GM23338 (cell line): ENCODE measurements around the gene C16orf78. TPM values are rescaled to one million over a fixed set of nuclear protein-coding genes. Genes with fewer than 3 reads are reported as not detected.

Experiments used
- ATAC-seq: fragments of 200-7000 bp; cut with Tn5 transposase; 3 replicates; pipeline ENCODE4 v1.9.1; 2020
- DNase-seq: peaks from one replicate; pipeline ENCODE4 v3.0.0-alpha.2; 2015; ENCODE audit warnings: low spot score
- H2AFZ ChIP-seq: fragments of 200-600 bp; sonication (generic); 2 replicates; pipeline ENCODE4 v1.8.0; 2016; ENCODE audit warnings: antibody characterized with exemption, mild to moderate bottlenecking, moderate library complexity
- H3F3A ChIP-seq: fragments of 200-600 bp; sonication (generic); replicated peaks from 2 replicates; pipeline ENCODE4 v1.8.0; 2017; ENCODE audit warnings: antibody characterized with exemption, mixed run types, low read depth
- H3K27ac ChIP-seq: fragments of 200-600 bp; sonication (generic); 2 replicates; pipeline ENCODE4 v1.6.1; 2016; ENCODE audit warnings: low read depth
- H3K27me3 ChIP-seq: fragments of 200-600 bp; sonication (generic); 2 replicates; pipeline ENCODE4 v1.8.0; 2016; ENCODE audit warnings: mild to moderate bottlenecking, mixed run types, moderate library complexity; ENCODE audit not compliant: insufficient read depth
- H3K36me3 ChIP-seq: fragments of 200-600 bp; sonication (generic); 2 replicates; pipeline ENCODE4 v1.8.0; 2016; ENCODE audit warnings: mild to moderate bottlenecking; ENCODE audit not compliant: insufficient read depth
- H3K4me1 ChIP-seq: fragments of 200-600 bp; sonication (generic); 2 replicates; pipeline ENCODE4 v1.8.0; 2016; ENCODE audit warnings: mild to moderate bottlenecking, moderate library complexity; ENCODE audit not compliant: insufficient read depth
- H3K4me2 ChIP-seq: fragments of 200-600 bp; sonication (generic); 2 replicates; pipeline ENCODE4 v1.7.1; 2017; ENCODE audit warnings: mixed run types
- H3K4me3 ChIP-seq: fragments of 200-600 bp; sonication (generic); 2 replicates; pipeline ENCODE4 v1.6.1; 2016; ENCODE audit warnings: mixed run types
- H3K79me2 ChIP-seq: fragments of 200-600 bp; sonication (generic); replicated peaks from 2 replicates; pipeline ENCODE4 v1.8.0; 2017; ENCODE audit warnings: mild to moderate bottlenecking; ENCODE audit not compliant: insufficient read depth
- H3K9me2 ChIP-seq: fragments of 200-600 bp; sonication (generic); 2 replicates; pipeline ENCODE4 v1.8.0; 2017; ENCODE audit not compliant: insufficient read depth
- H4K20me1 ChIP-seq: fragments of 200-600 bp; sonication (generic); replicated peaks from 2 replicates; pipeline ENCODE4 v1.8.0; 2017; ENCODE audit warnings: mild to moderate bottlenecking; ENCODE audit not compliant: insufficient read depth
- H3K27ac Mint-ChIP-seq: 2 replicates; pipeline ENCODE4 v1.8.0; 2020; ENCODE audit warnings: inconsistent platforms, mild to moderate bottlenecking, moderate library complexity, mixed read lengths
- H3K27me3 Mint-ChIP-seq: 3 replicates; pipeline ENCODE4 v1.8.0; 2022; ENCODE audit warnings: low read depth, mild to moderate bottlenecking, moderate library complexity, mixed read lengths, inconsistent platforms; ENCODE audit not compliant: insufficient read depth, poor library complexity
- H3K36me3 Mint-ChIP-seq: 3 replicates; pipeline ENCODE4 v1.8.0; 2021; ENCODE audit warnings: low read depth, mild to moderate bottlenecking, inconsistent platforms, moderate library complexity, mixed read lengths
- H3K4me1 Mint-ChIP-seq: 3 replicates; pipeline ENCODE4 v1.8.0; 2020; ENCODE audit warnings: mild to moderate bottlenecking, inconsistent platforms, mixed read lengths
- H3K4me3 Mint-ChIP-seq: 3 replicates; pipeline ENCODE4 v1.8.0; 2021; ENCODE audit warnings: moderate library complexity, mild to moderate bottlenecking, inconsistent platforms, mixed read lengths
- H3K9me3 Mint-ChIP-seq: 3 replicates; pipeline ENCODE4 v1.8.0; 2020; ENCODE audit warnings: moderate library complexity, mild to moderate bottlenecking, inconsistent platforms, mixed read lengths
- CREB1 ChIP-seq: fragments of 250-450 bp; sonication (Bioruptor Pico); IDR thresholded peaks from 2 replicates; pipeline ENCODE4 v1.5.0; 2020; ENCODE audit warnings: low read depth, mild to moderate bottlenecking, moderate library complexity
- EZH2 ChIP-seq: fragments of 200-600 bp; sonication (generic); IDR thresholded peaks from one replicate; pipeline ENCODE4 v1.8.0; 2017; ENCODE audit warnings: antibody characterized with exemption, mild to moderate bottlenecking, low read depth; ENCODE audit not compliant: unreplicated experiment
- EZH2phosphoT487 ChIP-seq: fragments of 200-600 bp; sonication (generic); IDR thresholded peaks from one replicate; pipeline ENCODE4 v1.8.1; 2018; ENCODE audit warnings: antibody characterized with exemption; ENCODE audit not compliant: unreplicated experiment
- JUNB ChIP-seq: IDR thresholded peaks from one replicate; pipeline ENCODE4 v1.6.1; 2016; ENCODE audit warnings: antibody characterized with exemption; ENCODE audit not compliant: unreplicated experiment
- NANOG ChIP-seq: IDR thresholded peaks from 2 replicates; pipeline ENCODE4 v1.6.1; 2016; ENCODE audit warnings: antibody characterized with exemption, borderline replicate concordance
- POLR2AphosphoS5 ChIP-seq: IDR thresholded peaks from 2 replicates; pipeline ENCODE4 v1.6.1; 2016; ENCODE audit warnings: antibody characterized with exemption, low read depth
- STAT1 ChIP-seq: IDR thresholded peaks from one replicate; pipeline ENCODE4 v1.6.1; 2016; ENCODE audit warnings: antibody characterized with exemption; ENCODE audit not compliant: unreplicated experiment
- ZNF114 ChIP-seq: fragments of 250-450 bp; sonication (Bioruptor Pico); IDR thresholded peaks from 2 replicates; pipeline ENCODE4 v1.5.0; 2020; ENCODE audit warnings: mild to moderate bottlenecking, moderate library complexity
- ZNF331 ChIP-seq: fragments of 250-450 bp; sonication (Bioruptor Pico); IDR thresholded peaks from 2 replicates; pipeline ENCODE4 v1.5.0; 2020; ENCODE audit warnings: low read depth, mild to moderate bottlenecking, moderate library complexity
- polyA plus RNA-seq: library from polyadenylated mRNA; unstranded; fragments of >200 nt; fragmentation: Nextera tagmentation; extraction: Ambion mirVana; gene quantifications from 2 replicates; pipeline ENCODE4 v1.2.1, GENCODE V29; 2016
- total RNA-seq: library from RNA; depleted of rRNA; stranded (reverse); fragments of >200 nt; shearing (Covaris generic); gene quantifications from 2 replicates; pipeline ENCODE4 v1.2.3, GENCODE V29; 2014
- TF ChIP-seq, protein P1 (sequence below): IDR thresholded peaks from one replicate; pipeline ENCODE4 v1.6.1; 2018; ENCODE audit warnings: antibody characterized with exemption; ENCODE audit not compliant: unreplicated experiment
- TF ChIP-seq, protein P2 (sequence below): fragments of 250-450 bp; sonication (Bioruptor Pico); IDR thresholded peaks from 2 replicates; pipeline ENCODE4 v1.5.0; 2020; ENCODE audit warnings: mild to moderate bottlenecking, moderate library complexity
- TF ChIP-seq, protein P3 (sequence below), 2 experiments: fragments of 200-600 bp in 1 of 2; sonication (generic) in 1 of 2; conservative IDR thresholded peaks; 2 replicates each; pipeline versions ENCODE4 v1.5.1 to v1.6.1; 2016 to 2017; ENCODE audit warnings: antibody characterized with exemption in 2 of 2, low read depth in 2 of 2, mild to moderate bottlenecking in 2 of 2, moderate library complexity in 1 of 2
- TF ChIP-seq, protein P4 (sequence below): IDR thresholded peaks from 2 replicates; pipeline ENCODE4 v1.6.1; 2016; ENCODE audit warnings: antibody characterized with exemption

The C16orf78 gene
- total and polyA plus RNA-seq, 2 experiments from 2014 or later: not detected

DNA sequence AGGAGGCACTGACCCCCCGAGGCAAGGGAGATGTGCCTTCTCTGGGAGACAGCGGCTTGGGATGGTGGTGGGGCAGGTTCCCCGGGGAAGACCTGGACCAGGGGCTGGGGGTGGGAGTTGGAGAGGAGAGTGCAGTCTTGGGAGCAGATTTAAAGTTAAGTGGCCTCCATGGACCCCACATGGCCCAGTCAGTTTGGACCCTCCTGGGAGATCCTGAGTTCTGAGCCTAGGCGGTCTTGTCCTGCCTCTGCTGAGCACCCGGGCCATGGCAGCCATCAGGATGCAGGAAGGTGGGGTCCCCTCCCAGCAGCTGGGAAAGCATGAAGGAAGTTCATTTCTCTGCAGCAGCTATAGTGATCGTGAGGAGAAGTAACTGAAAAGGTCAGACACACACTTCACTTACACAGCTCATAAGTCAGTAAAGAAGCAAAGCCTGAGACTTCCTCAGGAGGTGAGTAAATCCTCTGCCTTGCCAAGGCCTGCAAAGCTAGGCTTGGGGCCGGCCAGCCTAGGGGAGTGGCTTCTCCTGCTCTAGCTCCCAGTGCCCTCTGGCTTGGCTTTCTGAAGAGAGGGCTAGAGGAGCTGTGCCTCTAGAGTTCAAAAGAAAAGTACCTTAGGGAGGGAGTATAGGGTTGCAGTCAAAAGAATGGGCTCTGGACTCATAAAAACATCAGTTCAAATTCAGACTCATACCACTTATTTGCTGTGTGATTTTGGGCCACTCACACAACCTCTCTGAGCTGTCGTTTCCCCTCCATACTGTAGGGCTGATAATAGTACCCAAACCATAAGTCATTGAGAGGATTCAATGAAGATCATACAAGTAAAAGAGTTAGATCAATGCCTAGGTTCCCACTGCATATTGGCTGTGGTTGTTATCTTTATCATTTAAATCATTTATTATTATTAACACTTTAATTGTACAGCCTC is 31.0 kb upstream of the C16orf78 start:
- Histone ChIP-seq H3K9me2 (no peaks in the 10 kb centered on the region), H2AFZ (no peak overlapping the region), H3K79me2 (no peaks in the 10 kb centered on the region), H3F3A (no peaks in the 10 kb centered on the region), H3K27ac (no peak overlapping the region), H3K4me3 (no peak overlapping the region), H3K36me3 (no peaks in the 10 kb centered on the region), H3K4me1 (no peaks in the 10 kb centered on the region), H3K4me2 (no peak overlapping the region), H3K27me3 (no peaks in the 10 kb centered on the region), H4K20me1 (no peaks in the 10 kb centered on the region)
- DNase-seq (no peak), ATAC-seq (no peak)
- TF ChIP-seq, protein P1, sequence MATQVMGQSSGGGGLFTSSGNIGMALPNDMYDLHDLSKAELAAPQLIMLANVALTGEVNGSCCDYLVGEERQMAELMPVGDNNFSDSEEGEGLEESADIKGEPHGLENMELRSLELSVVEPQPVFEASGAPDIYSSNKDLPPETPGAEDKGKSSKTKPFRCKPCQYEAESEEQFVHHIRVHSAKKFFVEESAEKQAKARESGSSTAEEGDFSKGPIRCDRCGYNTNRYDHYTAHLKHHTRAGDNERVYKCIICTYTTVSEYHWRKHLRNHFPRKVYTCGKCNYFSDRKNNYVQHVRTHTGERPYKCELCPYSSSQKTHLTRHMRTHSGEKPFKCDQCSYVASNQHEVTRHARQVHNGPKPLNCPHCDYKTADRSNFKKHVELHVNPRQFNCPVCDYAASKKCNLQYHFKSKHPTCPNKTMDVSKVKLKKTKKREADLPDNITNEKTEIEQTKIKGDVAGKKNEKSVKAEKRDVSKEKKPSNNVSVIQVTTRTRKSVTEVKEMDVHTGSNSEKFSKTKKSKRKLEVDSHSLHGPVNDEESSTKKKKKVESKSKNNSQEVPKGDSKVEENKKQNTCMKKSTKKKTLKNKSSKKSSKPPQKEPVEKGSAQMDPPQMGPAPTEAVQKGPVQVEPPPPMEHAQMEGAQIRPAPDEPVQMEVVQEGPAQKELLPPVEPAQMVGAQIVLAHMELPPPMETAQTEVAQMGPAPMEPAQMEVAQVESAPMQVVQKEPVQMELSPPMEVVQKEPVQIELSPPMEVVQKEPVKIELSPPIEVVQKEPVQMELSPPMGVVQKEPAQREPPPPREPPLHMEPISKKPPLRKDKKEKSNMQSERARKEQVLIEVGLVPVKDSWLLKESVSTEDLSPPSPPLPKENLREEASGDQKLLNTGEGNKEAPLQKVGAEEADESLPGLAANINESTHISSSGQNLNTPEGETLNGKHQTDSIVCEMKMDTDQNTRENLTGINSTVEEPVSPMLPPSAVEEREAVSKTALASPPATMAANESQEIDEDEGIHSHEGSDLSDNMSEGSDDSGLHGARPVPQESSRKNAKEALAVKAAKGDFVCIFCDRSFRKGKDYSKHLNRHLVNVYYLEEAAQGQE: no peak
- TF ChIP-seq ZNF331 (CRISPR knock-in tag): no peak
- no peak for TF ChIP-seq CREB1 (CRISPR knock-in tag)
- no peak for TF ChIP-seq STAT1
- no peak for TF ChIP-seq EZH2
- TF ChIP-seq JUNB: no peak
- TF ChIP-seq, protein P2, sequence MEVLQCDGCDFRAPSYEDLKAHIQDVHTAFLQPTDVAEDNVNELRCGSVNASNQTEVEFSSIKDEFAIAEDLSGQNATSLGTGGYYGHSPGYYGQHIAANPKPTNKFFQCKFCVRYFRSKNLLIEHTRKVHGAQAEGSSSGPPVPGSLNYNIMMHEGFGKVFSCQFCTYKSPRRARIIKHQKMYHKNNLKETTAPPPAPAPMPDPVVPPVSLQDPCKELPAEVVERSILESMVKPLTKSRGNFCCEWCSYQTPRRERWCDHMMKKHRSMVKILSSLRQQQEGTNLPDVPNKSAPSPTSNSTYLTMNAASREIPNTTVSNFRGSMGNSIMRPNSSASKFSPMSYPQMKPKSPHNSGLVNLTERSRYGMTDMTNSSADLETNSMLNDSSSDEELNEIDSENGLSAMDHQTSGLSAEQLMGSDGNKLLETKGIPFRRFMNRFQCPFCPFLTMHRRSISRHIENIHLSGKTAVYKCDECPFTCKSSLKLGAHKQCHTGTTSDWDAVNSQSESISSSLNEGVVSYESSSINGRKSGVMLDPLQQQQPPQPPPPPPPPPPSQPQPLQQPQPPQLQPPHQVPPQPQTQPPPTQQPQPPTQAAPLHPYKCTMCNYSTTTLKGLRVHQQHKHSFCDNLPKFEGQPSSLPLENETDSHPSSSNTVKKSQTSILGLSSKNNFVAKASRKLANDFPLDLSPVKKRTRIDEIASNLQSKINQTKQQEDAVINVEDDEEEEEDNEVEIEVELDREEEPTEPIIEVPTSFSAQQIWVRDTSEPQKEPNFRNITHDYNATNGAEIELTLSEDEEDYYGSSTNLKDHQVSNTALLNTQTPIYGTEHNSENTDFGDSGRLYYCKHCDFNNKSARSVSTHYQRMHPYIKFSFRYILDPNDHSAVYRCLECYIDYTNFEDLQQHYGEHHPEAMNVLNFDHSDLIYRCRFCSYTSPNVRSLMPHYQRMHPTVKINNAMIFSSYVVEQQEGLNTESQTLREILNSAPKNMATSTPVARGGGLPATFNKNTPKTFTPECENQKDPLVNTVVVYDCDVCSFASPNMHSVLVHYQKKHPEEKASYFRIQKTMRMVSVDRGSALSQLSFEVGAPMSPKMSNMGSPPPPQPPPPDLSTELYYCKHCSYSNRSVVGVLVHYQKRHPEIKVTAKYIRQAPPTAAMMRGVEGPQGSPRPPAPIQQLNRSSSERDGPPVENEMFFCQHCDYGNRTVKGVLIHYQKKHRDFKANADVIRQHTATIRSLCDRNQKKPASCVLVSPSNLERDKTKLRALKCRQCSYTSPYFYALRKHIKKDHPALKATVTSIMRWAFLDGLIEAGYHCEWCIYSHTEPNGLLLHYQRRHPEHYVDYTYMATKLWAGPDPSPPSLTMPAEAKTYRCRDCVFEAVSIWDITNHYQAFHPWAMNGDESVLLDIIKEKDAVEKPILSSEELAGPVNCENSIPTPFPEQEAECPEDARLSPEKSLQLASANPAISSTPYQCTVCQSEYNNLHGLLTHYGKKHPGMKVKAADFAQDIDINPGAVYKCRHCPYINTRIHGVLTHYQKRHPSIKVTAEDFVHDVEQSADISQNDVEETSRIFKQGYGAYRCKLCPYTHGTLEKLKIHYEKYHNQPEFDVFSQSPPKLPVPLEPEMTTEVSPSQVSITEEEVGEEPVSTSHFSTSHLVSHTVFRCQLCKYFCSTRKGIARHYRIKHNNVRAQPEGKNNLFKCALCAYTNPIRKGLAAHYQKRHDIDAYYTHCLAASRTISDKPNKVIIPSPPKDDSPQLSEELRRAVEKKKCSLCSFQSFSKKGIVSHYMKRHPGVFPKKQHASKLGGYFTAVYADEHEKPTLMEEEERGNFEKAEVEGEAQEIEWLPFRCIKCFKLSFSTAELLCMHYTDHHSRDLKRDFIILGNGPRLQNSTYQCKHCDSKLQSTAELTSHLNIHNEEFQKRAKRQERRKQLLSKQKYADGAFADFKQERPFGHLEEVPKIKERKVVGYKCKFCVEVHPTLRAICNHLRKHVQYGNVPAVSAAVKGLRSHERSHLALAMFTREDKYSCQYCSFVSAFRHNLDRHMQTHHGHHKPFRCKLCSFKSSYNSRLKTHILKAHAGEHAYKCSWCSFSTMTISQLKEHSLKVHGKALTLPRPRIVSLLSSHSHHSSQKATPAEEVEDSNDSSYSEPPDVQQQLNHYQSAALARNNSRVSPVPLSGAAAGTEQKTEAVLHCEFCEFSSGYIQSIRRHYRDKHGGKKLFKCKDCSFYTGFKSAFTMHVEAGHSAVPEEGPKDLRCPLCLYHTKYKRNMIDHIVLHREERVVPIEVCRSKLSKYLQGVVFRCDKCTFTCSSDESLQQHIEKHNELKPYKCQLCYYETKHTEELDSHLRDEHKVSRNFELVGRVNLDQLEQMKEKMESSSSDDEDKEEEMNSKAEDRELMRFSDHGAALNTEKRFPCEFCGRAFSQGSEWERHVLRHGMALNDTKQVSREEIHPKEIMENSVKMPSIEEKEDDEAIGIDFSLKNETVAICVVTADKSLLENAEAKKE (CRISPR knock-in tag): no peak
- no peak for TF ChIP-seq EZH2phosphoT487
- no peak for TF ChIP-seq POLR2AphosphoS5
- TF ChIP-seq, protein P3, sequence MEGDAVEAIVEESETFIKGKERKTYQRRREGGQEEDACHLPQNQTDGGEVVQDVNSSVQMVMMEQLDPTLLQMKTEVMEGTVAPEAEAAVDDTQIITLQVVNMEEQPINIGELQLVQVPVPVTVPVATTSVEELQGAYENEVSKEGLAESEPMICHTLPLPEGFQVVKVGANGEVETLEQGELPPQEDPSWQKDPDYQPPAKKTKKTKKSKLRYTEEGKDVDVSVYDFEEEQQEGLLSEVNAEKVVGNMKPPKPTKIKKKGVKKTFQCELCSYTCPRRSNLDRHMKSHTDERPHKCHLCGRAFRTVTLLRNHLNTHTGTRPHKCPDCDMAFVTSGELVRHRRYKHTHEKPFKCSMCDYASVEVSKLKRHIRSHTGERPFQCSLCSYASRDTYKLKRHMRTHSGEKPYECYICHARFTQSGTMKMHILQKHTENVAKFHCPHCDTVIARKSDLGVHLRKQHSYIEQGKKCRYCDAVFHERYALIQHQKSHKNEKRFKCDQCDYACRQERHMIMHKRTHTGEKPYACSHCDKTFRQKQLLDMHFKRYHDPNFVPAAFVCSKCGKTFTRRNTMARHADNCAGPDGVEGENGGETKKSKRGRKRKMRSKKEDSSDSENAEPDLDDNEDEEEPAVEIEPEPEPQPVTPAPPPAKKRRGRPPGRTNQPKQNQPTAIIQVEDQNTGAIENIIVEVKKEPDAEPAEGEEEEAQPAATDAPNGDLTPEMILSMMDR (conservative IDR thresholded peaks at IDR 0.05; ENCODE audit: low read depth in 2 of 2): no peak
- no peak for TF ChIP-seq ZNF114 (CRISPR knock-in tag)
- TF ChIP-seq NANOG: no peak
- TF ChIP-seq, protein P4, sequence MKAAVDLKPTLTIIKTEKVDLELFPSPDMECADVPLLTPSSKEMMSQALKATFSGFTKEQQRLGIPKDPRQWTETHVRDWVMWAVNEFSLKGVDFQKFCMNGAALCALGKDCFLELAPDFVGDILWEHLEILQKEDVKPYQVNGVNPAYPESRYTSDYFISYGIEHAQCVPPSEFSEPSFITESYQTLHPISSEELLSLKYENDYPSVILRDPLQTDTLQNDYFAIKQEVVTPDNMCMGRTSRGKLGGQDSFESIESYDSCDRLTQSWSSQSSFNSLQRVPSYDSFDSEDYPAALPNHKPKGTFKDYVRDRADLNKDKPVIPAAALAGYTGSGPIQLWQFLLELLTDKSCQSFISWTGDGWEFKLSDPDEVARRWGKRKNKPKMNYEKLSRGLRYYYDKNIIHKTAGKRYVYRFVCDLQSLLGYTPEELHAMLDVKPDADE: no peak
- peaks cover 8% of the 10 kb centered on the region for H3K27me3 Mint-ChIP-seq
- H3K4me3 Mint-ChIP-seq: no peak overlapping the region
- no peaks in the 10 kb centered on the region for H3K36me3 Mint-ChIP-seq
- H3K4me1 Mint-ChIP-seq: no peaks in the 10 kb centered on the region
- no peak overlapping the region for H3K27ac Mint-ChIP-seq
- H3K9me3 Mint-ChIP-seq: no peaks in the 10 kb centered on the region
